ENCODE data around the gene TNNT1.

TNNT1 gene

GRCh38 chr19:55088543-55089341 is 60.3 kb downstream of the TNNT1 start:
- peak; percentile 81 for DNase-seq (ENCODE audit: low read depth, low spot score)

- DNase-seq (ENCODE audit: low read depth, low spot score) = no peak
Measured at GRCh38 chr19:55088021-55088451, 61.0 kb downstream of the TNNT1 start.

- DNase-seq (ENCODE audit: low read depth, low spot score) = no peak
Measured at GRCh38 chr19:55087542-55087901, 61.5 kb downstream of the TNNT1 start.

- DNase-seq (ENCODE audit: low read depth, low spot score) = peak; percentile 98
Measured at GRCh38 chr19:55086730-55087541, 62.1 kb downstream of the TNNT1 start.

GRCh38 chr19:55085923-55086715 is 62.9 kb downstream of the TNNT1 start:
- DNase-seq (ENCODE audit: low read depth, low spot score) = no peak

GRCh38 chr19:55084416-55084815 is 64.6 kb downstream of the TNNT1 start:
- DNase-seq (ENCODE audit: low read depth, low spot score) = no peak

GRCh38 chr19:55083004-55083850 is 65.8 kb downstream of the TNNT1 start:
- peak; percentile 53 for DNase-seq (ENCODE audit: low read depth, low spot score)
